BE2C (cell line): ENCODE results near the gene KRTAP4-16.
"Not testable (repeated sequence)": the region's sequence is repeated elsewhere in the genome, so short reads cannot be mapped to it uniquely, and the experiment has no call there.

Experiments used
- DNase-seq: peaks from one replicate; pipeline ENCODE4 v3.0.0-alpha.2; 2020
- H3K27me3 ChIP-seq: fragments of 250-450 bp; sonication (Bioruptor Pico); 2 replicates; pipeline ENCODE4 v1.5.1; 2020; ENCODE audit warnings: mild to moderate bottlenecking
- H3K36me3 ChIP-seq: fragments of 250-450 bp; sonication (Bioruptor Pico); 2 replicates; pipeline ENCODE4 v1.5.1; 2020; ENCODE audit warnings: mild to moderate bottlenecking
- H3K4me1 ChIP-seq: fragments of 250-450 bp; sonication (Bioruptor Pico); 2 replicates; pipeline ENCODE4 v1.5.1; 2020
- H3K4me3 ChIP-seq: 2 replicates; pipeline ENCODE4 v1.5.1; 2011; ENCODE audit warnings: low read depth, low read length
- H3K9me3 ChIP-seq: fragments of 250-450 bp; sonication (Bioruptor Pico); 2 replicates; pipeline ENCODE4 v1.5.1; 2020
- CTCF ChIP-seq: IDR thresholded peaks from 2 replicates; pipeline ENCODE4 v1.5.1; 2012; ENCODE audit warnings: mild to moderate bottlenecking, low read depth, low read length

The KRTAP4-16 gene

GRCh38 chr17:41103896-41104295 is 1.9 kb upstream of the KRTAP4-16 start:
- H3K36me3 ChIP-seq = no peaks in the 10 kb centered on the region
- TF ChIP-seq CTCF = no peak
- H3K27me3 ChIP-seq = peaks cover 3% of the 10 kb centered on the region; the same call in 1 of the 2 replicates
- no peak for DNase-seq
- H3K9me3 ChIP-seq = no peaks in the 10 kb centered on the region
- no peaks in the 10 kb centered on the region for H3K4me1 ChIP-seq
- H3K4me3 ChIP-seq = no peak overlapping the region

GRCh38 chr17:41099682-41100480 is 2.1 kb downstream of the KRTAP4-16 start:
- not testable (repeated sequence) for H3K4me3 ChIP-seq, H3K27me3 ChIP-seq, H3K9me3 ChIP-seq, H3K4me1 ChIP-seq, H3K36me3 ChIP-seq, DNase-seq

GRCh38 chr17:41098481-41098880 is 3.5 kb downstream of the KRTAP4-16 start:
- TF ChIP-seq CTCF = no peak
- Histone ChIP-seq H3K4me3 (no peak overlapping the region), H3K4me1 (no peaks in the 10 kb centered on the region), H3K36me3 (no peaks in the 10 kb centered on the region), H3K9me3 (no peaks in the 10 kb centered on the region), H3K27me3 (no peaks in the 10 kb centered on the region)
- no peak for DNase-seq

GRCh38 chr17:41098042-41098441 is 4.0 kb downstream of the KRTAP4-16 start, which contains the start of gene KRTAP4-8:
KRTAP4-8 (minus strand) TSS chr17:41098142; CDS start chr17:41098084, 58 bp downstream.
- Histone ChIP-seq H3K9me3 (no peaks in the 10 kb centered on the region), H3K4me3 (no peak within 1 kb of the TSS), H3K27me3 (no peaks in the 10 kb centered on the region), H3K4me1 (no peaks in the 10 kb centered on the region), H3K36me3 (no peaks in the 10 kb centered on the region)
- DNase-seq = no peak
- TF ChIP-seq CTCF = no peak

GRCh38 chr17:41096055-41096454 is 6.0 kb downstream of the KRTAP4-16 start:
- Histone ChIP-seq H3K36me3 (no peaks in the 10 kb centered on the region), H3K27me3 (no peaks in the 10 kb centered on the region), H3K4me3 (no peak overlapping the region), H3K4me1 (no peaks in the 10 kb centered on the region), H3K9me3 (no peaks in the 10 kb centered on the region)
- DNase-seq = no peak
- no peak for TF ChIP-seq CTCF

GRCh38 chr17:41088760-41089352 is 13.2 kb downstream of the KRTAP4-16 start:
- not testable (repeated sequence) for H3K4me3 ChIP-seq, H3K27me3 ChIP-seq, H3K4me1 ChIP-seq, H3K9me3 ChIP-seq, DNase-seq, H3K36me3 ChIP-seq

GRCh38 chr17:41084100-41084856 is 17.7 kb downstream of the KRTAP4-16 start, which contains the start of gene KRTAP4-7:
KRTAP4-7 (plus strand) TSS chr17:41084150; CDS start chr17:41084207, 57 bp downstream.
- H3K36me3 ChIP-seq, H3K4me3 ChIP-seq, H3K9me3 ChIP-seq, DNase-seq, H3K4me1 ChIP-seq, H3K27me3 ChIP-seq: not testable (repeated sequence)

- not testable (repeated sequence) for H3K9me3 ChIP-seq, H3K4me1 ChIP-seq, H3K4me3 ChIP-seq, DNase-seq, H3K36me3 ChIP-seq, H3K27me3 ChIP-seq
These were observed 18.6 kb downstream of the KRTAP4-16 start for GRCh38 chr17:41083427-41083826.
